Measurements from ENCODE around the gene CEP44. TPM values are rescaled to one million over a fixed set of nuclear protein-coding genes. Genes with fewer than 3 reads are reported as not detected.

CEP44 gene
- total and polyA plus RNA-seq, 2 experiments from 2014 or later, result 6.6 to 19.0 TPM

DNA sequence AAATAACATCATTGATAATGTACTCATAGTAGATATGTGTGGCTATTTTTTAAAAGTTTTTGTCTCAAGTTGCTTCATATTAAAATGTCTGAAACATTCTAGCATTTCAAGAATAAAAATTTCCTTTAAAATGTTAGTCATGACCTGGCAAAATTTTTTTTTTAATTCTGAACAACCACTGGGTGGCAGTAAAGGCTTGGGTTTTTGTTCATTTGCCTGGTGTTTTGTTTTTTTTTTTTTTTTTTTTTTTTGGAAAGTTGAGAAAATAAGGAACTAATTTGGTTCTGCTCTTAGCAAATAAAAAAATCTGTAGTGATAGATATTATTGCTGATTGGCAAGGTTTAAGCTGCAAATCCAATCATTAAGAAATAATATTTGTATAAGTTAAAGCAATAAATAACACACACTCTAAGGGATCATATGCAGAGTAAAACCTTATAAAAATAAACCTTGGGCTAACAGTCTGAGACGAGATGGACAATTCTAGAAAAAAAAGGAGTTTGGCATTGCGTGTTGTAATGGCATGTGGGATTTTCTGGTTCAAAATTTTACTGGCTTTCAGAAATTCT is 81.4 kb downstream of the CEP44 start:
- Histone ChIP-seq H3K9me3 (ENCODE audit: low read depth) (no peaks in the 10 kb centered on the region), H3K4me2 (no peak overlapping the region), H3K27me3 (no peaks in the 10 kb centered on the region), H3K79me2 (no peaks in the 10 kb centered on the region), H3K9me2 (replicated peaks; ENCODE audit: insufficient read depth) (no peaks in the 10 kb centered on the region), H3K4me1 (ENCODE audit: insufficient read depth) (no peaks in the 10 kb centered on the region), H4K20me1 (ENCODE audit: insufficient read depth, poor library complexity, severe bottlenecking) (no peaks in the 10 kb centered on the region), H3K36me3 (replicated peaks; ENCODE audit: insufficient read depth, low read depth) (no peaks in the 10 kb centered on the region), H2AFZ (no peak overlapping the region), H3K4me3 (no peak overlapping the region), H3K27ac (no peak overlapping the region)
- 32% methylated on average over 2 of the region's 2 CpGs for WGBS (ENCODE audit: low lambda C conversion rate, missing lambda C conversion rate)
- peak; percentile 62 for DNase-seq (ENCODE audit: low spot score)
- TF ChIP-seq, protein P1, sequence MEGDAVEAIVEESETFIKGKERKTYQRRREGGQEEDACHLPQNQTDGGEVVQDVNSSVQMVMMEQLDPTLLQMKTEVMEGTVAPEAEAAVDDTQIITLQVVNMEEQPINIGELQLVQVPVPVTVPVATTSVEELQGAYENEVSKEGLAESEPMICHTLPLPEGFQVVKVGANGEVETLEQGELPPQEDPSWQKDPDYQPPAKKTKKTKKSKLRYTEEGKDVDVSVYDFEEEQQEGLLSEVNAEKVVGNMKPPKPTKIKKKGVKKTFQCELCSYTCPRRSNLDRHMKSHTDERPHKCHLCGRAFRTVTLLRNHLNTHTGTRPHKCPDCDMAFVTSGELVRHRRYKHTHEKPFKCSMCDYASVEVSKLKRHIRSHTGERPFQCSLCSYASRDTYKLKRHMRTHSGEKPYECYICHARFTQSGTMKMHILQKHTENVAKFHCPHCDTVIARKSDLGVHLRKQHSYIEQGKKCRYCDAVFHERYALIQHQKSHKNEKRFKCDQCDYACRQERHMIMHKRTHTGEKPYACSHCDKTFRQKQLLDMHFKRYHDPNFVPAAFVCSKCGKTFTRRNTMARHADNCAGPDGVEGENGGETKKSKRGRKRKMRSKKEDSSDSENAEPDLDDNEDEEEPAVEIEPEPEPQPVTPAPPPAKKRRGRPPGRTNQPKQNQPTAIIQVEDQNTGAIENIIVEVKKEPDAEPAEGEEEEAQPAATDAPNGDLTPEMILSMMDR (IDR thresholded peaks at IDR 0.05; ENCODE audit: poor library complexity), result peak; percentile 68
- TF ChIP-seq EZH2phosphoT487 (IDR thresholded peaks at IDR 0.05; ENCODE audit: low read depth, severe bottlenecking, unreplicated experiment) (no peak), EZH2 (IDR thresholded peaks at IDR 0.05; ENCODE audit: borderline replicate concordance) (no peak)

- H3K9me2 ChIP-seq (replicated peaks; ENCODE audit: insufficient read depth), result no peaks in the 10 kb centered on the region
- 88% methylated on average over 2 of the region's 2 CpGs for WGBS (ENCODE audit: low lambda C conversion rate, missing lambda C conversion rate)
- no peak for DNase-seq (ENCODE audit: low spot score)
- no peaks in the 10 kb centered on the region for H4K20me1 ChIP-seq (ENCODE audit: insufficient read depth, poor library complexity, severe bottlenecking)
- no peak overlapping the region for H3K4me2 ChIP-seq
- H3K36me3 ChIP-seq (replicated peaks; ENCODE audit: insufficient read depth, low read depth), result no peaks in the 10 kb centered on the region
- H3K9me3 ChIP-seq (ENCODE audit: low read depth), result no peaks in the 10 kb centered on the region
- H3K27me3 ChIP-seq, result no peaks in the 10 kb centered on the region
- H3K79me2 ChIP-seq, result no peaks in the 10 kb centered on the region
- no peak for TF ChIP-seq EZH2phosphoT487 (IDR thresholded peaks at IDR 0.05; ENCODE audit: low read depth, severe bottlenecking, unreplicated experiment)
- no peak for TF ChIP-seq EZH2 (IDR thresholded peaks at IDR 0.05; ENCODE audit: borderline replicate concordance)
- TF ChIP-seq, protein P1 (IDR thresholded peaks at IDR 0.05; ENCODE audit: poor library complexity), result no peak
- no peak overlapping the region for H2AFZ ChIP-seq
- no peak overlapping the region for H3K4me3 ChIP-seq
- H3K4me1 ChIP-seq (ENCODE audit: insufficient read depth), result no peaks in the 10 kb centered on the region
- no peak overlapping the region for H3K27ac ChIP-seq
These were observed 86.3 kb downstream of the CEP44 start for GRCh38 chr4:174369985-174370384.

- WGBS (ENCODE audit: low lambda C conversion rate, missing lambda C conversion rate), result 77% methylated on average over 1 of the region's 1 CpG
- Histone ChIP-seq H3K27me3 (no peaks in the 10 kb centered on the region), H3K4me2 (no peak overlapping the region), H3K4me3 (no peak overlapping the region), H3K9me3 (ENCODE audit: low read depth) (no peaks in the 10 kb centered on the region), H4K20me1 (ENCODE audit: insufficient read depth, poor library complexity, severe bottlenecking) (no peaks in the 10 kb centered on the region), H2AFZ (no peak overlapping the region), H3K27ac (no peak overlapping the region), H3K79me2 (no peaks in the 10 kb centered on the region), H3K4me1 (ENCODE audit: insufficient read depth) (no peaks in the 10 kb centered on the region), H3K9me2 (replicated peaks; ENCODE audit: insufficient read depth) (no peaks in the 10 kb centered on the region), H3K36me3 (replicated peaks; ENCODE audit: insufficient read depth, low read depth) (no peaks in the 10 kb centered on the region)
- DNase-seq (ENCODE audit: low spot score), result no peak
- TF ChIP-seq, protein P1 (IDR thresholded peaks at IDR 0.05; ENCODE audit: poor library complexity), result no peak
- TF ChIP-seq EZH2phosphoT487 (IDR thresholded peaks at IDR 0.05; ENCODE audit: low read depth, severe bottlenecking, unreplicated experiment) (no peak), EZH2 (IDR thresholded peaks at IDR 0.05; ENCODE audit: borderline replicate concordance) (no peak)
These were observed 90.1 kb downstream of the CEP44 start for GRCh38 chr4:174373821-174374220.
